HS-27A (cell line): ENCODE data around the gene SLC39A12.
"Not testable (repeated sequence)": the region's sequence is repeated elsewhere in the genome, so short reads cannot be mapped to it uniquely, and the experiment has no call there.

Experiments
- DNase-seq: peaks from one replicate; pipeline ENCODE4 v3.0.0-alpha.2; 2012; ENCODE audit warnings: low read depth, missing footprints

The SLC39A12 gene

GRCh38 chr10:17951868-17952371 is at the start of gene SLC39A12:
Gene SLC39A12, plus strand, starts transcription at chr10:17951918. Its CDS starts 1,359 bp downstream, at chr10:17953277.
- no peak for DNase-seq

DNA sequence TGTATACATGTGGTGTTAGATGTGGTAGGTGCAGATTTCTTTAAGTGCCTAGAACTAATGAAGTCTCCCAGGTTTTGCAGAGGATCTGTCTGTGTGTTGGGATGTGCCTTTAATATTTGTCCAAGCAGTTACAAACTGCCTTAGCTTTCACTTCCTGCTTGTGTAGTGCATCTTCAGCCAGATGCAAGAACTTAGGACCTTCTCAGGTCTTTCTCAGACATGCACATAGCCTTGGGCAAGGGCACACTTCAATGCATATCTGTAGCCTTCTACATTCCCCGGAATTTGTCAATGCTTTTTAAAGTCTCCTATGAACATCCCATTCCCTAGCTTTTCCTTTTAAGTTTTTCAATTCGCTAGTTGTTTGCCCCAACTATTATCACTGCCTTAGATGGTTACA is 47.2 kb upstream of the SLC39A12 start:
- DNase-seq, result no peak

DNA sequence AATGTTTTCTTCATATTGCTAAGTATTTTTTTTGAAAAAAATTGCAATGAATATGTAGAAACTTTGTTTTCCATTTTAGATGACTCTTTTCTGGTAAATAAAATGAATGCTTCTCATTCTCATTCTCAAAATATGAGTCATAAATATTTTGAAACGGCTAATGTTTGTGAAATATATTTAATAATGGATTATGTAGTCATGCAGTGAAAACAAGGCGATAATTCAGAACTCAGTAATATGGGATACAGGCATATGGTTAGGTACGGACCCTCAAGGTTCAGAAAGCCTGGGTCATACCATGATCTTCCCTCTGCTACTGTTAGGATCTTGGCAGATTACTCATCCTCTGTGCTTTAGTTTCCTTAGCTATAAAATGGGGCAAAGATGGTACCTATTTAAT is 46.2 kb upstream of the SLC39A12 start:
- DNase-seq, result no peak

DNA sequence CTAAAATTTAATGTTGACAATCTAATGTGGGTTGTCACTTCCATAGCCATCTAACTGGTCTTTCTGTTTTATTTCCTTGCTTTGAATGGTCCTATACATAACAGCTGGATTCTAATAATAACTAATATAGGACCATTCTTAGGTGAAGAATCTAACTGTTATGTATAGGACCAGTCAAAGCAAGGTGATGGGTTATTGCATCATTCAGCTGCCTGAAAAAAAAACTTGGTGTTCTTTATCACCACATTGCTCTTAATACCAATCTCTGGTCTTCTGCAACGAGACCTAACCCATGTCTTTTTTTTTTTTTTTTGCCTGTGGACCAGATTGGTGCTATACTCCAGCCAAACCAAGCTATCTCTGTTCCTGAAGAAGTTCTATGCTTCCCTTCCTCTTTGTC is 45.7 kb upstream of the SLC39A12 start:
- DNase-seq, result no peak

GRCh38 chr10:17907641-17908040 is 44.1 kb upstream of the SLC39A12 start:
- DNase-seq, result no peak

- DNase-seq, result no peak
These were observed 41.5 kb upstream of the SLC39A12 start for GRCh38 chr10:17910125-17910789.

GRCh38 chr10:17912754-17913153 is 39.0 kb upstream of the SLC39A12 start:
- DNase-seq, result no peak

DNA sequence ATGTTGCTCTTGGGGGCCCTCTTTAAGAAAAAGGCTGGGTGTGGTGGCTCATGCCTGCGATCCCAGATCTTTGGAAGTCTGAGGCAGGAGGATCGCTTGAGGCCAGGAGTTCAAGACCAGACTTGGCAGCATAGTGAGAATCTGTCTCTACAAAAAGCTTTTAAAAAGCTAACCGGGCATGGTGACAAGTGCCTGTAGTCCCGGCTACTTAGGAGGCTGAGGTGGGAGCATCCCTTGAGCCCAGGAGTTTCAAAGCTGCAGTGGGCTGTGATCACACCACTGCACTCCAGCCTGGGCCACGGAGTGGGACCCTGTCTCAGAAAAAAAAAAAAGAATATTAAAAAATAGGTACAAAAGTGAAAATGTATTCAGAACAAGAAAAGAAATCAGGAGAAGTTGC is 38.1 kb upstream of the SLC39A12 start:
- DNase-seq, result no peak

GRCh38 chr10:17914169-17915045 is 37.3 kb upstream of the SLC39A12 start:
- no peak for DNase-seq

- no peak for DNase-seq
These were observed 36.5 kb upstream of the SLC39A12 start for GRCh38 chr10:17915181-17915580.

DNA sequence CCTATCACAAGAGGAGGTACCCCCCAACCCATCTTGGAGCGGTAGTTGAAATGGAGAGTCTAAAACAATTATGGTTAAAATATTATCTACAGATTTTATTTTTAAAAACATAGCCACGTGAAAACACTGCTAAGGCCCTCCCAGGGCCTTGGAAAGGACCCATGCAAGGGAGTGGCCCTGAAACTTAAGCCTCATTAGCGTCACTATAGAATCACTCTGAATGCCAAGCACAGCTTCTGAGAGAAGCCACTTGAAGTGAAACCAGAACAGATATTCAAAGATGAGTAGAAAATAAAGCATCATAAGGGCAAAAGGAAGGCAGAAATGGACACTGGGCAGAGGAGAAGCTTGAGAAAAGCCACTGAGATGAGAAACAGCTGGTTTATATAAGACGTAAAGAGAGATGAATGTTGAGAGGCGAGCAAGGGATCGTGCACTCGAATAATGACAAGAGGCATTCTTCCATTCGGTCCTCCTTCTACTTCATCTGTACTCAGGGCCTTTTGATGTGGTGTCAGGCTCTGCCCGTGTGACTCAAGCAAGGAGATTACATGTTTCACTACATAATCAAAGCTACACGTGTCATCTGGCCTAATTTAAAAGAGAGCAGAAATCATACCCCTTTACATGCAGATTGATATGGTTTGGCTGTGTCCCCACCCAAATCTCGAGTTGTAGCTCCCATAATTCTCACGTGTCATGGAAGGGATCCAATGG is 33.4 kb upstream of the SLC39A12 start:
- no peak for DNase-seq

DNA sequence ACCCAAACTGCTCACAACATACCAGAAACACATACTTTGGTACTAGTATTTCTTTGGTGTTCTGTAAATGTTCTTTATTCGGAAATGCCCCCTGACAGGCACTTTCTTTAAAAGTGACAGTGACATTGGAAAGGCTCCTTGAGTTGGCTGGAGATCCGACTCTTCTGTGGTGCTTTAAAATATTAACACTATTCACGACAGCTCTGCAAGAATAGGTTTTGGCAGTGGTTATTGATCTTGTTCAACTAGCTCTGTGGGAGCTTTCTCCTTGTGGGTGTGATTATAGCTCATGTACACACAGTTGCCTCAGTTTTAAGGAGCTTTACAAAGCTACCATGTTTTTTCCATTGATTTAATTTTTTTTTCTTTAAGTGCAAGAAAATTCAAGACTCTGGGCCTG is 30.3 kb upstream of the SLC39A12 start:
- DNase-seq, result no peak

DNA sequence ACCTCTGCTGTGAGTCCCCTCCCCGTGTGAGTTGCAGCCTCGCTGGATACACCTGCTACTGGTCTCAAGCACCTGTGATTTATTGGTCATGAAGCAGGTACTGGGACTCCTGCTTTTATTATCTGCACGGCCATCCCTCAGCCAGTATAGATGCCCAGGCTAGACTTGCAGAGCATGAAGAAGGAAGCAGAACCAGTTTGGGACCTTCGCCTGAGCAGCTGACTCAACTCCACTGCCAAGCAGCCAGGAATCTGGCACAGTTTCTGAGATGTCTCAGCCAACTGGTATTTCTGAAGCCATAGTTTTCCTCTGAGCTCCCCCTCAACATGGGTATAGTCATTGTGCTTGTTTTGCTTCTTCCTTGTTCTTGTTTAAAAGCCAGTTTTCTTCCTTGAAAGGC is 28.0 kb upstream of the SLC39A12 start:
- peak; percentile 79 for DNase-seq

- no peak for DNase-seq
These were observed 8.5 kb upstream of the SLC39A12 start for GRCh38 chr10:17943033-17943745.

- not testable (repeated sequence) for DNase-seq
These were observed 1.4 kb upstream of the SLC39A12 start for GRCh38 chr10:17950269-17950668.

GRCh38 chr10:17950726-17951125 is 992 bp upstream of the SLC39A12 start:
- DNase-seq, result no peak

GRCh38 chr10:17954372-17954771 is 2.7 kb downstream of the SLC39A12 start:
- DNase-seq, result not testable (repeated sequence)

DNA sequence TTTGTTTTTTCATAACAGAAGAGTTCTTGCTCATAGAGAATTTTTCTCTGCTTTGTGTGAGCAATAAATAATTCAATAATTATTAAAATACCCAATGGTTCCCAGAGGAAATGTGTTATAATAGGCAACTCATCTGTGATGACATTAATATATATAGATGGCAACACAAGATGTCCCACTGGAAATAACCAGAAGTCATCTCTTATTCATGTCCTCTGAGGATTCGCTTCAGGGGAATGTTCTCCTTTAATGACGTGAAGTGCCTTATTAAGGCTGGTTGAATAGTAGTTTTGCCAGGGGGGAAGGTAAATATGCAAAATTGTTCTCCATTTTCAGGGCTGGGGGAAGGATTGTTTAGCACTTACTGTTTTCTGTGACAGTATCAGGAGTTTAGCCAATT is 3.1 kb downstream of the SLC39A12 start:
- no peak for DNase-seq

GRCh38 chr10:17958049-17958448 is 6.3 kb downstream of the SLC39A12 start:
- no peak for DNase-seq

GRCh38 chr10:17959870-17960269 is 8.2 kb downstream of the SLC39A12 start:
- DNase-seq, result no peak

DNA sequence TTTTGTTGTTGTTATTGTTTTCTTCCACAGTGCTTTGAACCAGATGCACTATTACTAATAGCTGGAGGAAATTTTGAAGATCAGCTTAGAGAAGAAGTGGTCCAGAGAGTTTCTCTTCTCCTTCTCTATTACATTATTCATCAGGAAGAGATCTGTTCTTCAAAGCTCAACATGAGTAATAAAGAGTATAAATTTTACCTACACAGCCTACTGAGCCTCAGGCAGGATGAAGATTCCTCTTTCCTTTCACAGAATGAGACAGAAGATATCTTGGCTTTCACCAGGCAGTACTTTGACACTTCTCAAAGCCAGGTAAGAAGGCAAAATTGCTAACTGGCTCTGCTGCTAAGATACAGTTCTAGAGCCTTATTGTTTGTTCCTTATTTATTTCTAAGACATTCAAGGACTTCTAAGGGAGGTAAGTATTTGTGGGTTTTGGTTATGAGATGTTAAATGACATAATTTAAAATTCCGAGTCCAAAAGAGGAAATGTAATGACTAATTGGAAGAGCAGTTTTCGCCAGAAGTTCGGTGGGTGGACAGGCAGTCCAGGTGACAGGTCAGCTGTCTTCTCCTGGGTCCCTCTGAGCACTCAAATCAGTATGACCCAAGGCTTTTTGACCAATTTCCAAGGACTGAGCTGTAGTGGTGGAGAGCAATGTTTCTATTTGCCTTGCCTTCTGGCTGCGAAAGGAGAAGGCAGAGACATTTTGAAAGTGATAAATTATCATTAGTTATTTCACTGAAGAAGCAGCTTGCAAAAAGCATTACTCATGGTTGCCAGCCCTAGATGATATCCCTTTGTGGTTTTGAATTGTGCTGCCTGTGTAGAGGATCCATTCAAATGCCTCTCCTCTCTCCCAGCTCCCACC is 10.1 kb downstream of the SLC39A12 start:
- DNase-seq, result no peak
